Stomach (tissue), 9 donors: ENCODE data around the gene UBE2U. TPM values are rescaled to one million over a fixed set of nuclear protein-coding genes. Genes with fewer than 3 reads are reported as not detected.
A peak's percentile ranks its signal among the peaks of the same experiment; 100 is the strongest.
"Not testable (repeated sequence)": the region's sequence is repeated elsewhere in the genome, so short reads cannot be mapped to it uniquely, and the experiment has no call there.

Source experiments
- DNase-seq, 2 donors: peaks; one replicate each; pipeline versions ENCODE4 v3.0.0 to v3.0.0-alpha.2; 2013 to 2019
- H3K27ac ChIP-seq, 5 donors: fragments of 200-600 bp in 4 of 5; sonication (generic) in 4 of 5; one replicate each; pipeline ENCODE4 v1.5.1; 2013 to 2019; ENCODE audit warnings: mild to moderate bottlenecking in 1 of 5, moderate library complexity in 1 of 5
- H3K27me3 ChIP-seq, 3 donors: fragments of 200-600 bp; sonication (generic); one replicate each; pipeline ENCODE4 v1.5.1; 2017 to 2019; ENCODE audit warnings: mixed run types in 1 of 3
- H3K36me3 ChIP-seq, 4 donors: fragments of 200-600 bp; sonication (generic); 1 replicate in 3 of 4; 2 replicates in 1 of 4; pipeline ENCODE4 v1.5.1; 2016 to 2019
- H3K4me1 ChIP-seq, 4 donors: fragments of 200-600 bp; sonication (generic); one replicate each; pipeline ENCODE4 v1.5.1; 2016 to 2019
- H3K4me3 ChIP-seq, 4 donors: fragments of 200-600 bp; sonication (generic) in 3 of 4; one replicate each; pipeline ENCODE4 v1.5.1; 2016 to 2019; ENCODE audit warnings: mild to moderate bottlenecking in 1 of 4
- H3K9me3 ChIP-seq, 4 donors: fragments of 200-600 bp; sonication (generic); one replicate each; pipeline ENCODE4 v1.5.1; 2016 to 2019
- CTCF ChIP-seq, 7 experiments: fragments of 450-650 bp in 4 of 7; fragments of 200-600 bp in 3 of 7; sonication (generic) in 3 of 7; IDR thresholded peaks; one replicate each; pipeline ENCODE4 v1.5.1; 2016 to 2019; ENCODE audit warnings: antibody characterized with exemption in 7 of 7, control low read depth in 2 of 7, mild to moderate bottlenecking in 1 of 7
- EP300 ChIP-seq: sonication (generic); formaldehyde crosslinking; IDR thresholded peaks from one replicate; pipeline ENCODE4 v1.6.1; 2017; ENCODE audit warnings: antibody characterized with exemption
- POLR2A ChIP-seq, 4 donors: fragments of 450-650 bp; IDR thresholded peaks; one replicate each; pipeline ENCODE4 v1.6.1; 2016; ENCODE audit warnings: antibody characterized with exemption in 4 of 4, control low read depth in 2 of 4, mild to moderate bottlenecking in 1 of 4, moderate library complexity in 1 of 4
- POLR2AphosphoS5 ChIP-seq, 3 donors: sonication (generic); formaldehyde crosslinking; IDR thresholded peaks; one replicate each; pipeline ENCODE4 v1.6.1; 2016; ENCODE audit warnings: antibody characterized with exemption in 3 of 3
- WGBS, 5 donors: extraction: QIAGEN DNeasy Blood & Tissue Kit in 3 of 5; methylation state at CpG; one replicate each; pipeline versions ENCODE4 v1.1.5 to v1.1.7; 2013 to 2018; 5-methylcytosine and 5-hydroxymethylcytosine counted together
- intact Hi-C: fragments of 100-400 bp; cut with DNase I; formaldehyde crosslinking; loops from one replicate; pipeline ENCODE4 v1.15.1; 2023; ENCODE audit warnings: low total_unique reads
- polyA plus RNA-seq, 3 donors: library from polyadenylated mRNA; stranded (reverse); fragments of 200-250 nt; gene quantifications; one replicate each; pipeline ENCODE4 v1.2.3, GENCODE V29; 2013
- total RNA-seq, 5 donors: library from RNA; depleted of rRNA; stranded (reverse); fragments of >200 nt; gene quantifications; one replicate each; pipeline versions ENCODE4 v1.1.0 to v1.2.3, GENCODE V29; 2014 to 2016
- donor health status: healthy with polysubstance abuse.
- donor health status: Bipolar disorder and iron deficiency.
- donor health status: healthy.

The UBE2U gene
- total and polyA plus RNA-seq, 8 donors = 0.08 TPM; not detected in 7

- Histone ChIP-seq H3K27me3 (no peaks in the 10 kb centered on the region), H3K27ac (peak overlapping the region in 1 of 5 donors; percentile 40), H3K4me3 (no peak overlapping the region), H3K4me1 (peaks cover 4 to 40% (median 16%) of the 10 kb centered on the region in 4 donors), H3K36me3 (no peaks in the 10 kb centered on the region), H3K9me3 (no peaks in the 10 kb centered on the region)
- intact Hi-C loops = loop anchor here (10.0 kb wide), 1 partner anchor 559 kb away; no protein-coding TSS in a partner anchor
- DNase-seq = no peak
- WGBS, 5 donors = 30 to 57% (median 43%) methylated on average over 4 of the region's 4 CpGs
- TF ChIP-seq POLR2A (IDR thresholded peaks at IDR 0.05) (no peak), EP300 (no peak), CTCF (IDR thresholded peaks at IDR 0.05) (no peak), POLR2AphosphoS5 (IDR thresholded peaks at IDR 0.05) (no peak)
Measured at GRCh38 chr1:64243757-64244080, 40.3 kb downstream of the UBE2U start.

GRCh38 chr1:64245495-64245894 lies 42.1 kb downstream of the UBE2U start:
- Histone ChIP-seq H3K27me3 (no peaks in the 10 kb centered on the region), H3K4me3 (peak overlapping the region in 3 of 4 donors; percentile 15 to 34 (median 26)), H3K9me3 (no peaks in the 10 kb centered on the region), H3K4me1 (peaks cover 4 to 40% (median 16%) of the 10 kb centered on the region in 4 donors), H3K36me3 (no peaks in the 10 kb centered on the region), H3K27ac (peak overlapping the region; percentile 24 to 79 (median 49))
- DNase-seq = peak in 1 of 2 donors; percentile 53
- no peak for TF ChIP-seq POLR2A (IDR thresholded peaks at IDR 0.05)
- TF ChIP-seq CTCF (IDR thresholded peaks at IDR 0.05) = no peak
- TF ChIP-seq EP300 = no peak
- peak in 1 of 3 donors; percentile 12 for TF ChIP-seq POLR2AphosphoS5 (IDR thresholded peaks at IDR 0.05)
- intact Hi-C loops = loop anchor here (5.0 to 10.0 kb wide), 2 partner anchors 561 to 628 kb away; no protein-coding TSS in a partner anchor
- WGBS, 5 donors = 9 to 32% (median 21%) methylated on average over 9 of the region's 9 CpGs

- Histone ChIP-seq H3K27me3 (no peaks in the 10 kb centered on the region), H3K27ac (peak overlapping the region in 1 of 5 donors; percentile 79), H3K4me3 (no peak overlapping the region), H3K36me3 (no peaks in the 10 kb centered on the region), H3K4me1 (peaks cover 4 to 40% (median 16%) of the 10 kb centered on the region in 4 donors), H3K9me3 (no peaks in the 10 kb centered on the region)
- DNase-seq = peak in 1 of 2 donors; percentile 64
- 15 to 21% (median 18%) methylated on average over 4 of the region's 4 CpGs for WGBS, 5 donors
- TF ChIP-seq POLR2A (IDR thresholded peaks at IDR 0.05) (no peak), CTCF (IDR thresholded peaks at IDR 0.05) (peak in 5 of 7 experiments; percentile 46 to 84 (median 70))
- intact Hi-C loops = loop anchor here (5.0 to 10.0 kb wide), 2 partner anchors 562 to 629 kb away; no protein-coding TSS in a partner anchor
Measured at GRCh38 chr1:64246294-64246917, 43.0 kb downstream of the UBE2U start.

GRCh38 chr1:64248065-64248464 lies 44.6 kb downstream of the UBE2U start:
- TF ChIP-seq POLR2AphosphoS5 (IDR thresholded peaks at IDR 0.05) (no peak), EP300 (no peak), POLR2A (IDR thresholded peaks at IDR 0.05) (no peak), CTCF (IDR thresholded peaks at IDR 0.05) (no peak)
- DNase-seq = no peak
- Histone ChIP-seq H3K27me3 (no peaks in the 10 kb centered on the region), H3K4me1 (peaks cover 4 to 34% (median 15%) of the 10 kb centered on the region in 4 donors), H3K9me3 (no peaks in the 10 kb centered on the region), H3K36me3 (no peaks in the 10 kb centered on the region), H3K4me3 (no peak overlapping the region), H3K27ac (no peak overlapping the region)
- intact Hi-C loops = loop anchor here (5.0 to 10.0 kb wide), 2 partner anchors 563 to 631 kb away; no protein-coding TSS in a partner anchor
- 44 to 65% (median 56%) methylated on average over 5 of the region's 5 CpGs for WGBS, 5 donors

- WGBS, 5 donors = 84 to 97% (median 93%) methylated on average over 2 of the region's 2 CpGs
- H3K27ac ChIP-seq, H3K36me3 ChIP-seq, H3K4me3 ChIP-seq, H3K27me3 ChIP-seq, intact Hi-C loops, DNase-seq: not testable (repeated sequence)
- peaks cover 0 to 11% (median 5%) of the 10 kb centered on the region in 4 donors for H3K4me1 ChIP-seq
- H3K9me3 ChIP-seq = peaks cover 0 to 14% (median 10%) of the 10 kb centered on the region in 4 donors
Measured at GRCh38 chr1:64250472-64250871, 47.0 kb downstream of the UBE2U start.
